Aorta (tissue), 5 donors: ENCODE measurements around the gene TUBGCP2. TPM values are rescaled to one million over a fixed set of nuclear protein-coding genes. Genes with fewer than 3 reads are reported as not detected.
"Not testable (repeated sequence)": the region's sequence is repeated elsewhere in the genome, so short reads cannot be mapped to it uniquely, and the experiment has no call there.

ENCODE experiments used
- ATAC-seq: fragments of 200-7000 bp; cut with Tn5 transposase; one replicate; pipeline ENCODE4 v1.9.1; 2022; ENCODE audit warnings: moderate library complexity; ENCODE audit not compliant: low FRiP score
- DNase-seq, 2 donors: peaks; one replicate each; pipeline ENCODE4 v3.0.0-alpha.2; 2020
- H3K27ac ChIP-seq, 2 donors: one replicate each; pipeline ENCODE4 v1.5.1; 2013; ENCODE audit warnings: low read length in 2 of 2, mild to moderate bottlenecking in 2 of 2, moderate library complexity in 2 of 2, control low read depth in 1 of 2, inconsistent platforms in 1 of 2, low read depth in 1 of 2
- H3K27me3 ChIP-seq, 2 donors: one replicate each; pipeline ENCODE4 v1.6.1; 2013; ENCODE audit warnings: control low read depth in 1 of 2, low read length in 1 of 2, mild to moderate bottlenecking in 1 of 2, moderate library complexity in 1 of 2; ENCODE audit not compliant: insufficient read depth in 2 of 2, control insufficient read depth in 1 of 2
- H3K36me3 ChIP-seq, 2 donors: one replicate each; pipeline ENCODE4 v1.6.1; 2013; ENCODE audit warnings: control low read depth in 1 of 2, low read length in 1 of 2, mild to moderate bottlenecking in 1 of 2; ENCODE audit not compliant: insufficient read depth in 2 of 2, control insufficient read depth in 1 of 2
- H3K4me1 ChIP-seq, 2 donors: one replicate each; pipeline ENCODE4 v1.6.1; 2013; ENCODE audit warnings: low read length in 2 of 2, control low read depth in 1 of 2, mild to moderate bottlenecking in 1 of 2, moderate library complexity in 1 of 2; ENCODE audit not compliant: insufficient read depth in 2 of 2, control insufficient read depth in 1 of 2
- H3K4me3 ChIP-seq, 2 donors: one replicate each; pipeline ENCODE4 v1.5.1; 2013; ENCODE audit warnings: low read length in 2 of 2, control low read depth in 1 of 2, mild to moderate bottlenecking in 1 of 2
- H3K9me3 ChIP-seq: one replicate; pipeline ENCODE4 v1.6.1; 2013; ENCODE audit warnings: mild to moderate bottlenecking, low read length; ENCODE audit not compliant: control insufficient read depth
- WGBS, 2 donors: extraction: QIAGEN DNeasy Blood & Tissue Kit; methylation state at CpG; one replicate each; pipeline ENCODE4 v1.1.7; 2013; 5-methylcytosine and 5-hydroxymethylcytosine counted together
- intact Hi-C, 2 donors: fragments of 100-400 bp; cut with DNase I; formaldehyde crosslinking; loops; one replicate each; pipeline versions ENCODE4 v1.14.2 to v1.15.0; 2022
- polyA plus RNA-seq, 2 donors: library from polyadenylated mRNA; stranded (reverse); fragments of 200-250 nt; gene quantifications; one replicate each; pipeline ENCODE4 v1.2.3, GENCODE V29; 2013
- total RNA-seq, 2 donors: library from RNA; stranded (reverse); fragmentation: NEBNext Ultra II Directional; extraction: Animal tissue kit (Norgen Biotek cat#: 25700); gene quantifications; one replicate each; pipeline ENCODE4 v1.2.1, GENCODE V29; 2021
- donor health status: healthy with polysubstance abuse.
- donor health status: Bipolar disorder and iron deficiency.
- donor health status: DM: no; HTN: no; CAD: no.
- donor health status: DM: no; HTN: no; CAD: no.
- donor health status: DM: yes; HTN: yes; CAD: no.

The TUBGCP2 gene
- total and polyA plus RNA-seq, 4 donors = 11.3 to 194 (median 44.6) TPM

GRCh38 chr10:133237241-133237587, 71.5 kb downstream of the TUBGCP2 start:
- ATAC-seq (peak; percentile 15), DNase-seq (no peak)
- no peaks in the 10 kb centered on the region for H3K27me3 ChIP-seq
- no peaks in the 10 kb centered on the region for H3K4me1 ChIP-seq
- WGBS, 2 donors = 2% methylated on average over 25 to 32 of the region's 32 CpGs
- no peaks in the 10 kb centered on the region for H3K36me3 ChIP-seq
- H3K4me3 ChIP-seq = no peak overlapping the region
- H3K27ac ChIP-seq = no peak overlapping the region
- H3K9me3 ChIP-seq = no peaks in the 10 kb centered on the region
- intact Hi-C loops = no loop called here

- Histone ChIP-seq H3K27ac (no peak overlapping the region), H3K27me3 (no peaks in the 10 kb centered on the region), H3K9me3 (no peaks in the 10 kb centered on the region), H3K4me3 (no peak overlapping the region), H3K36me3 (no peaks in the 10 kb centered on the region), H3K4me1 (no peaks in the 10 kb centered on the region)
- 1% methylated on average over 82 to 103 of the region's 103 CpGs for WGBS, 2 donors
- ATAC-seq (no peak), DNase-seq (no peak)
- intact Hi-C loops = no loop called here
These were observed 72.1 kb downstream of the TUBGCP2 start for GRCh38 chr10:133236401-133237240.

GRCh38 chr10:133235932-133236331, 72.7 kb downstream of the TUBGCP2 start:
- Histone ChIP-seq H3K4me3 (no peak overlapping the region), H3K4me1 (no peaks in the 10 kb centered on the region), H3K27ac (no peak overlapping the region), H3K27me3 (no peaks in the 10 kb centered on the region), H3K9me3 (no peaks in the 10 kb centered on the region), H3K36me3 (no peaks in the 10 kb centered on the region)
- ATAC-seq = no peak
- 2 to 3% methylated on average over 16 to 18 of the region's 18 CpGs for WGBS, 2 donors
- no peak for DNase-seq
- intact Hi-C loops = no loop called here

- peak in 1 of 2 donors; percentile 71 for DNase-seq
- intact Hi-C loops = no loop called here
- 3% methylated on average over 42 to 48 of the region's 48 CpGs for WGBS, 2 donors
- Histone ChIP-seq H3K4me1 (no peaks in the 10 kb centered on the region), H3K4me3 (no peak overlapping the region), H3K27me3 (no peaks in the 10 kb centered on the region), H3K36me3 (no peaks in the 10 kb centered on the region), H3K27ac (no peak overlapping the region), H3K9me3 (no peaks in the 10 kb centered on the region)
- ATAC-seq = no peak
These were observed 73.3 kb downstream of the TUBGCP2 start for GRCh38 chr10:133235265-133235855.

- H3K4me1 ChIP-seq, H3K27me3 ChIP-seq, ATAC-seq: not testable (repeated sequence)
These were observed 73.9 kb downstream of the TUBGCP2 start for GRCh38 chr10:133234796-133235195.

GRCh38 chr10:133231946-133232574, 76.6 kb downstream of the TUBGCP2 start:
- 43 to 47% methylated on average over 11 of the region's 11 CpGs for WGBS, 2 donors
- no peak for ATAC-seq

More at GRCh38 chr10:133234796-133235195, 73.9 kb downstream of the TUBGCP2 start:
- H3K9me3 ChIP-seq, DNase-seq, H3K4me3 ChIP-seq, H3K27ac ChIP-seq, intact Hi-C loops, H3K36me3 ChIP-seq: not testable (repeated sequence)
- 57 to 61% methylated on average over 8 of the region's 10 CpGs for WGBS, 2 donors

GRCh38 chr10:133231244-133231945, 77.3 kb downstream of the TUBGCP2 start:
- 18 to 24% methylated on average over 41 to 44 of the region's 44 CpGs for WGBS, 2 donors
- H3K27ac ChIP-seq = no peak overlapping the region
- no peak overlapping the region for H3K4me3 ChIP-seq
- no peak for DNase-seq
- H3K36me3 ChIP-seq = no peaks in the 10 kb centered on the region
- no peaks in the 10 kb centered on the region for H3K9me3 ChIP-seq
- no peaks in the 10 kb centered on the region for H3K4me1 ChIP-seq
- H3K27me3 ChIP-seq = no peaks in the 10 kb centered on the region
- intact Hi-C loops = no loop called here
- ATAC-seq = no peak

More at GRCh38 chr10:133231946-133232574, 76.6 kb downstream of the TUBGCP2 start:
- Histone ChIP-seq H3K36me3 (no peaks in the 10 kb centered on the region), H3K4me1 (no peaks in the 10 kb centered on the region), H3K27ac (no peak overlapping the region), H3K4me3 (no peak overlapping the region), H3K27me3 (no peaks in the 10 kb centered on the region), H3K9me3 (no peaks in the 10 kb centered on the region)
- intact Hi-C loops = no loop called here
- no peak for DNase-seq

- WGBS, 2 donors = 0 to 2% methylated on average over 78 to 122 of the region's 122 CpGs
- Histone ChIP-seq H3K27ac (no peak overlapping the region), H3K9me3 (no peaks in the 10 kb centered on the region), H3K27me3 (no peaks in the 10 kb centered on the region), H3K4me1 (no peaks in the 10 kb centered on the region), H3K36me3 (no peaks in the 10 kb centered on the region), H3K4me3 (no peak overlapping the region)
- ATAC-seq (no peak), DNase-seq (peak in 1 of 2 donors; percentile 72)
- intact Hi-C loops = no loop called here
These were observed 78.1 kb downstream of the TUBGCP2 start for GRCh38 chr10:133230387-133231195.
